Measurements from ENCODE around the gene ZNF221.

DNA sequence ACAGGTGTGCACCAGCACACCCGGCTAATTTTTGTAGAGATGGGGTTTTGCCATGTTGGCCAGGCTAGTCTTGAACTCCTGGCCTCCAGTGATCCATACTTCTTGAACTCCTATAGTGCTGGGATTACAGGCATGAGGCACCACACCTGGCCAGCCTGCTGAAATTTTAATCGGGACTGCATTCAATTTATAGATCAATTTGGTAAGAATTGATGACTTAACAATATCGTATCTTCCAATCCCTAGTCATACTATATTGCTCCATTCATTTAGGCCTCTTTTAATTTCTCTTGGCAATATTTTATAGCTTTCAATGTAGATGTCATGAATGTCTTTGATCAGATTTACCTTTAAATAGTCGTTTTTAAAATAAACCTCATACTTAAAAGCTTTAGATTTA is 10.3 kb upstream of the ZNF221 start:
- TF ChIP-seq, protein P1, sequence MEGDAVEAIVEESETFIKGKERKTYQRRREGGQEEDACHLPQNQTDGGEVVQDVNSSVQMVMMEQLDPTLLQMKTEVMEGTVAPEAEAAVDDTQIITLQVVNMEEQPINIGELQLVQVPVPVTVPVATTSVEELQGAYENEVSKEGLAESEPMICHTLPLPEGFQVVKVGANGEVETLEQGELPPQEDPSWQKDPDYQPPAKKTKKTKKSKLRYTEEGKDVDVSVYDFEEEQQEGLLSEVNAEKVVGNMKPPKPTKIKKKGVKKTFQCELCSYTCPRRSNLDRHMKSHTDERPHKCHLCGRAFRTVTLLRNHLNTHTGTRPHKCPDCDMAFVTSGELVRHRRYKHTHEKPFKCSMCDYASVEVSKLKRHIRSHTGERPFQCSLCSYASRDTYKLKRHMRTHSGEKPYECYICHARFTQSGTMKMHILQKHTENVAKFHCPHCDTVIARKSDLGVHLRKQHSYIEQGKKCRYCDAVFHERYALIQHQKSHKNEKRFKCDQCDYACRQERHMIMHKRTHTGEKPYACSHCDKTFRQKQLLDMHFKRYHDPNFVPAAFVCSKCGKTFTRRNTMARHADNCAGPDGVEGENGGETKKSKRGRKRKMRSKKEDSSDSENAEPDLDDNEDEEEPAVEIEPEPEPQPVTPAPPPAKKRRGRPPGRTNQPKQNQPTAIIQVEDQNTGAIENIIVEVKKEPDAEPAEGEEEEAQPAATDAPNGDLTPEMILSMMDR (IDR thresholded peaks at IDR 0.05; ENCODE audit: low read depth, low read length, missing input control) = no peak
- TF ChIP-seq RAD21 (IDR thresholded peaks at IDR 0.05) (no peak), YY1 (IDR thresholded peaks at IDR 0.05) (no peak), HNF4A (conservative IDR thresholded peaks at IDR 0.05) (no peak)
- TF ChIP-seq, protein P2, sequence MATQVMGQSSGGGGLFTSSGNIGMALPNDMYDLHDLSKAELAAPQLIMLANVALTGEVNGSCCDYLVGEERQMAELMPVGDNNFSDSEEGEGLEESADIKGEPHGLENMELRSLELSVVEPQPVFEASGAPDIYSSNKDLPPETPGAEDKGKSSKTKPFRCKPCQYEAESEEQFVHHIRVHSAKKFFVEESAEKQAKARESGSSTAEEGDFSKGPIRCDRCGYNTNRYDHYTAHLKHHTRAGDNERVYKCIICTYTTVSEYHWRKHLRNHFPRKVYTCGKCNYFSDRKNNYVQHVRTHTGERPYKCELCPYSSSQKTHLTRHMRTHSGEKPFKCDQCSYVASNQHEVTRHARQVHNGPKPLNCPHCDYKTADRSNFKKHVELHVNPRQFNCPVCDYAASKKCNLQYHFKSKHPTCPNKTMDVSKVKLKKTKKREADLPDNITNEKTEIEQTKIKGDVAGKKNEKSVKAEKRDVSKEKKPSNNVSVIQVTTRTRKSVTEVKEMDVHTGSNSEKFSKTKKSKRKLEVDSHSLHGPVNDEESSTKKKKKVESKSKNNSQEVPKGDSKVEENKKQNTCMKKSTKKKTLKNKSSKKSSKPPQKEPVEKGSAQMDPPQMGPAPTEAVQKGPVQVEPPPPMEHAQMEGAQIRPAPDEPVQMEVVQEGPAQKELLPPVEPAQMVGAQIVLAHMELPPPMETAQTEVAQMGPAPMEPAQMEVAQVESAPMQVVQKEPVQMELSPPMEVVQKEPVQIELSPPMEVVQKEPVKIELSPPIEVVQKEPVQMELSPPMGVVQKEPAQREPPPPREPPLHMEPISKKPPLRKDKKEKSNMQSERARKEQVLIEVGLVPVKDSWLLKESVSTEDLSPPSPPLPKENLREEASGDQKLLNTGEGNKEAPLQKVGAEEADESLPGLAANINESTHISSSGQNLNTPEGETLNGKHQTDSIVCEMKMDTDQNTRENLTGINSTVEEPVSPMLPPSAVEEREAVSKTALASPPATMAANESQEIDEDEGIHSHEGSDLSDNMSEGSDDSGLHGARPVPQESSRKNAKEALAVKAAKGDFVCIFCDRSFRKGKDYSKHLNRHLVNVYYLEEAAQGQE (IDR thresholded peaks at IDR 0.05) = no peak

Data from liver (tissue), 3 donors.